Measurements from ENCODE around the gene PARD3B.

GRCh38 chr2:205128726-205129125 is 583.5 kb downstream of the PARD3B start:
- TF ChIP-seq LBX2 (CRISPR knock-in tag; IDR thresholded peaks at IDR 0.05; ENCODE audit: borderline replicate concordance), result no peak
- TF ChIP-seq POLR2A (IDR thresholded peaks at IDR 0.05; ENCODE audit: insufficient read depth in 1 of 2, low read depth in 2 of 2, low read length in 2 of 2), result no peak
- no peak for TF ChIP-seq CTCF (CRISPR knock-in tag; IDR thresholded peaks at IDR 0.05)
- TF ChIP-seq MXD3 (CRISPR knock-in tag; IDR thresholded peaks at IDR 0.05), result no peak
- no peak for TF ChIP-seq IRX3 (CRISPR knock-in tag; IDR thresholded peaks at IDR 0.05; ENCODE audit: borderline replicate concordance, low read depth)
- TF ChIP-seq ZSCAN5A (CRISPR knock-in tag; IDR thresholded peaks at IDR 0.05; ENCODE audit: borderline replicate concordance), result no peak
- no peak for TF ChIP-seq KDM5B (CRISPR knock-in tag; IDR thresholded peaks at IDR 0.05; ENCODE audit: borderline replicate concordance)
- TF ChIP-seq FOXO4 (CRISPR knock-in tag; conservative IDR thresholded peaks at IDR 0.05), result no peak
- no peak for TF ChIP-seq ZBTB3 (CRISPR knock-in tag; IDR thresholded peaks at IDR 0.05; ENCODE audit: borderline replicate concordance, low read depth)
- no peak for TF ChIP-seq TBP (CRISPR knock-in tag; IDR thresholded peaks at IDR 0.05)
- no peak for TF ChIP-seq TMF1 (CRISPR knock-in tag; IDR thresholded peaks at IDR 0.05; ENCODE audit: low read depth)
- no peak for TF ChIP-seq POLR2AphosphoS2 (IDR thresholded peaks at IDR 0.05; ENCODE audit: low read depth, low read length)

All from HepG2 (cell line).